HCT116 (cell line): ENCODE results near the gene C17orf100. TPM values are rescaled to one million over a fixed set of nuclear protein-coding genes. Genes with fewer than 3 reads are reported as not detected.

Experiments
- ATAC-seq: fragments of 200-7000 bp; cut with Tn5 transposase; 2 replicates; pipeline ENCODE4 v1.9.1; 2020; ENCODE audit warnings: mild to moderate bottlenecking, moderate library complexity
- BruUV-seq: library from RNA; stranded (reverse); fragments of 400-500 nt; replicated peaks from 2 replicates; lab custom pipeline; 2021; lab: Mats Ljungman, UMichigan
- CTCF ChIA-PET: fragments of 300-600 bp; sonication (Branson Sonifier 250); formaldehyde crosslinking; loops from one replicate; lab custom pipeline; 2021; ENCODE audit warnings: antibody characterized with exemption; lab: Charles Lee
- POLR2A ChIA-PET: fragments of 300-600, 350-600 bp; sonication (Branson Sonifier 250); formaldehyde crosslinking; loops from one replicate; lab custom pipeline; 2021; ENCODE audit warnings: antibody characterized with exemption; lab: Charles Lee
- RAD21 ChIA-PET, 2 experiments: fragments of 300-600 bp; sonication (Branson Sonifier 250); formaldehyde crosslinking; loops; one replicate each; lab custom pipeline; 2023; ENCODE audit warnings: low total read pairs in 2 of 2; ENCODE audit not compliant: uncharacterized antibody in 2 of 2, unreplicated experiment in 2 of 2, low non-redundant PET in 1 of 2; lab: Charles Lee
- DNase-seq: peaks from one replicate; pipeline ENCODE4 v3.0.0-alpha.2; 2010; ENCODE audit warnings: low read depth, low spot score
- H2AFZ ChIP-seq: fragments of 200-600 bp; shearing (Covaris generic), sonication (generic); 2 replicates; pipeline ENCODE4 v1.6.1; 2017; ENCODE audit warnings: low read depth, mixed run types, mixed read lengths, antibody characterized with exemption, low read length; ENCODE audit not compliant: poor library complexity, severe bottlenecking
- H3K27ac ChIP-seq: 2 replicates; pipeline ENCODE4 v1.5.1; 2012; ENCODE audit warnings: low read depth, low read length
- H3K27me3 ChIP-seq: fragments of 200-600 bp; sonication (generic); 2 replicates; pipeline ENCODE4 v1.6.1; 2016; ENCODE audit warnings: mixed run types, low read length, mixed read lengths; ENCODE audit not compliant: insufficient read depth
- H3K36me3 ChIP-seq, 2 experiments: fragments of 200-500 bp in 1 of 2; fragments of 200-600 bp in 1 of 2; sonication (Bioruptor generic) in 1 of 2; sonication (generic) in 1 of 2; 2 replicates each; pipeline versions ENCODE4 v1.5.1 to v1.6.1; 2014 to 2016; ENCODE audit warnings: low read length in 2 of 2, inconsistent platforms in 1 of 2, mixed read lengths in 1 of 2, mixed run types in 1 of 2; ENCODE audit not compliant: insufficient read depth in 2 of 2, control insufficient read depth in 1 of 2
- H3K4me1 ChIP-seq, 2 experiments: fragments of 200-600 bp in 1 of 2; sonication (generic) in 1 of 2; 2 replicates each; pipeline versions ENCODE4 v1.5.1 to v1.6.1; 2012 to 2017; ENCODE audit warnings: low read length in 2 of 2, inconsistent platforms in 1 of 2, mild to moderate bottlenecking in 1 of 2, mixed read lengths in 1 of 2, mixed run types in 1 of 2, moderate library complexity in 1 of 2; ENCODE audit not compliant: insufficient read depth in 2 of 2, control insufficient read depth in 1 of 2
- H3K4me2 ChIP-seq: fragments of 200-600 bp; sonication (generic); 2 replicates; pipeline ENCODE4 v1.6.1; 2017; ENCODE audit warnings: mixed run types, low read length, mixed read lengths
- H3K4me3 ChIP-seq, 2 experiments: fragments of 200-600 bp in 1 of 2; sonication (generic) in 1 of 2; replicated peaks in 1 of 2; 2 replicates each; pipeline ENCODE4 v1.5.1; 2011 to 2016; ENCODE audit warnings: low read length in 2 of 2, control low read depth in 1 of 2, low read depth in 1 of 2, mild to moderate bottlenecking in 1 of 2, mixed read lengths in 1 of 2, mixed run types in 1 of 2
- H3K79me2 ChIP-seq: fragments of 200-600 bp; sonication (generic); 2 replicates; pipeline ENCODE4 v1.6.1; 2017; ENCODE audit warnings: mild to moderate bottlenecking, mixed run types, low read length, moderate library complexity, mixed read lengths; ENCODE audit not compliant: insufficient read depth
- H3K9ac ChIP-seq: fragments of 200-600 bp; sonication (generic); 2 replicates; pipeline ENCODE4 v1.6.1; 2016; ENCODE audit warnings: low read length, mixed read lengths
- H3K9me2 ChIP-seq: fragments of 200-600 bp; sonication (generic), shearing (Covaris generic); 2 replicates; pipeline ENCODE4 v1.6.1; 2017; ENCODE audit warnings: mixed run types, mild to moderate bottlenecking, moderate library complexity; ENCODE audit not compliant: insufficient read depth
- H3K9me3 ChIP-seq, 2 experiments: fragments of 200-500 bp in 1 of 2; fragments of 200-600 bp in 1 of 2; sonication (Bioruptor generic) in 1 of 2; sonication (generic) in 1 of 2; 2 replicates each; pipeline ENCODE4 v1.6.1; 2014 to 2017; ENCODE audit warnings: low read length in 2 of 2, mixed read lengths in 2 of 2, inconsistent platforms in 1 of 2, low read depth in 1 of 2, mild to moderate bottlenecking in 1 of 2, mixed run types in 1 of 2, moderate library complexity in 1 of 2; ENCODE audit not compliant: control insufficient read depth in 1 of 2, insufficient read depth in 1 of 2
- H4K20me1 ChIP-seq: fragments of 200-600 bp; sonication (generic), shearing (Covaris generic); 2 replicates; pipeline ENCODE4 v1.6.1; 2017; ENCODE audit warnings: mixed run types, mild to moderate bottlenecking, moderate library complexity; ENCODE audit not compliant: insufficient read depth
- ATF3 ChIP-seq: IDR thresholded peaks from 2 replicates; pipeline ENCODE4 v1.6.1; 2012
- CEBPB ChIP-seq: IDR thresholded peaks from 2 replicates; pipeline ENCODE4 v1.6.1; 2012; ENCODE audit warnings: low read depth
- EGR1 ChIP-seq: IDR thresholded peaks from 2 replicates; pipeline ENCODE4 v1.6.1; 2012; ENCODE audit warnings: low read depth
- ELF1 ChIP-seq: IDR thresholded peaks from 2 replicates; pipeline ENCODE4 v1.6.1; 2012; ENCODE audit warnings: low read depth, borderline replicate concordance
- EZH2 ChIP-seq: fragments of 200-600 bp; sonication (generic); IDR thresholded peaks from 2 replicates; pipeline ENCODE4 v1.6.1; 2017; ENCODE audit warnings: antibody characterized with exemption, mixed run types
- EZH2phosphoT487 ChIP-seq: fragments of 200-600 bp; IDR thresholded peaks from 2 replicates; pipeline ENCODE4 v1.6.1; 2018; ENCODE audit warnings: antibody characterized with exemption, borderline replicate concordance
- FOSL1 ChIP-seq: IDR thresholded peaks from 2 replicates; pipeline ENCODE4 v1.6.1; 2012; ENCODE audit warnings: low read depth
- MAX ChIP-seq: IDR thresholded peaks from 2 replicates; pipeline ENCODE4 v1.6.1; 2012
- POLR2A ChIP-seq: IDR thresholded peaks from 2 replicates; pipeline ENCODE4 v1.7.0; 2011; ENCODE audit warnings: borderline replicate concordance; ENCODE audit not compliant: insufficient read depth, insufficient read length; ENCODE audit errors: extremely low read depth
- RAD21 ChIP-seq: IDR thresholded peaks from 2 replicates; pipeline ENCODE4 v1.6.1; 2012; ENCODE audit warnings: low read depth, mild to moderate bottlenecking
- SIN3A ChIP-seq: IDR thresholded peaks from 2 replicates; pipeline ENCODE4 v1.6.1; 2012; ENCODE audit warnings: low read depth
- TCF7L2 ChIP-seq: IDR thresholded peaks from 2 replicates; pipeline ENCODE4 v1.7.0; 2011; ENCODE audit warnings: borderline replicate concordance, inconsistent platforms; ENCODE audit not compliant: insufficient read depth, insufficient read length; ENCODE audit errors: extremely low read depth
- ZBTB33 ChIP-seq: IDR thresholded peaks from 2 replicates; pipeline ENCODE4 v1.6.1; 2011; ENCODE audit warnings: mild to moderate bottlenecking, low read length, moderate library complexity; ENCODE audit not compliant: insufficient replicate concordance; ENCODE audit errors: extremely low read depth
- ZFX ChIP-seq: fragments of 450-650 bp; IDR thresholded peaks from 2 replicates; pipeline ENCODE4 v1.6.1; 2017
- intact Hi-C: fragments of 100-400 bp; cut with micrococcal nuclease; formaldehyde crosslinking; loops from 2 replicates; pipeline ENCODE4 v1.10.0; 2022
- total RNA-seq: library from RNA; stranded (reverse); gene quantifications from one replicate; pipeline ENCODE4 v1.2.1, GENCODE V29; 2021; ENCODE audit not compliant: unreplicated experiment

C17orf100 gene
- total RNA-seq, 1 experiment from 2014 or later: 0.76 TPM

GRCh38 chr17:6605142-6605541, 46.4 kb upstream of the C17orf100 start:
- POLR2A ChIA-PET: no interaction called here
- peaks cover 11 to 23% of the 10 kb centered on the region in 2 experiments for H3K4me1 ChIP-seq
- no peaks in the 10 kb centered on the region; the same call in 1 of the 2 replicates for H3K79me2 ChIP-seq
- RAD21 ChIA-PET: no interaction called here
- CTCF ChIA-PET: no interaction called here
- H3K4me2 ChIP-seq: no peak overlapping the region
- no peak overlapping the region for H3K4me3 ChIP-seq
- ATAC-seq (no peak), DNase-seq (no peak)
- H3K9me2 ChIP-seq: no peaks in the 10 kb centered on the region
- no TSS peak for BruUV-seq
- H3K36me3 ChIP-seq: peaks cover 36 to 47% of the 10 kb centered on the region in 2 experiments
- intact Hi-C loops: no loop called here
- no peak overlapping the region for H3K9ac ChIP-seq
- no peaks in the 10 kb centered on the region for H3K9me3 ChIP-seq
- H2AFZ ChIP-seq: no peak overlapping the region
- H3K27me3 ChIP-seq: no peaks in the 10 kb centered on the region
- H4K20me1 ChIP-seq: no peaks in the 10 kb centered on the region
- no peak overlapping the region for H3K27ac ChIP-seq
- TF ChIP-seq FOSL1 (no peak), EZH2phosphoT487 (no peak), EGR1 (no peak), MAX (no peak), RAD21 (no peak), POLR2A (no peak), CEBPB (no peak), ELF1 (no peak), ZBTB33 (no peak), ATF3 (no peak), EZH2 (no peak), ZFX (no peak), SIN3A (no peak), TCF7L2 (no peak)
